T follicular helper cell (primary cell): Measurements from ENCODE around the gene KRT10.
"Not testable (repeated sequence)": the region's sequence is repeated elsewhere in the genome, so short reads cannot be mapped to it uniquely, and the experiment has no call there.

Source experiments
- DNase-seq: peaks from one replicate; pipeline ENCODE4 v3.0.0-alpha.2; 2020; ENCODE audit warnings: low read depth

KRT10 gene

DNA sequence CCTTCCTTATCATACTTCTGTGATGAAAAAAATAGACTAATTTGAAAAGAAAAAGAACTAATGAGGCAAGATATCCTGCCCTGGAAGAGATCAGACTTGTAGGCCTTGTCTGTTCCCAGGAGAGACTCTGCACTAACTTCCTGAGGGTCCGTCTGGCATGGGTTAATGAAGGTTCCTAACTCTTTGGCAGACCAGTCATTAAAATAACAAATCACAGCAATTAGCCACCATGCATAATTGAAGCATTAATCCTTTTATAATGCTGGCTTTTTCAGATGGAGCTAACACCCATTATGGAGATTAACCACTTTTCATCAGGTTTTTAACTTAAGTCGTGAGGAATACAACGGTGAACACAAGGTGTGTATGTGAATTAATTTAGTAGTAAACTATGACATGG is 10.4 kb upstream of the KRT10 start:
- no peak for DNase-seq

DNA sequence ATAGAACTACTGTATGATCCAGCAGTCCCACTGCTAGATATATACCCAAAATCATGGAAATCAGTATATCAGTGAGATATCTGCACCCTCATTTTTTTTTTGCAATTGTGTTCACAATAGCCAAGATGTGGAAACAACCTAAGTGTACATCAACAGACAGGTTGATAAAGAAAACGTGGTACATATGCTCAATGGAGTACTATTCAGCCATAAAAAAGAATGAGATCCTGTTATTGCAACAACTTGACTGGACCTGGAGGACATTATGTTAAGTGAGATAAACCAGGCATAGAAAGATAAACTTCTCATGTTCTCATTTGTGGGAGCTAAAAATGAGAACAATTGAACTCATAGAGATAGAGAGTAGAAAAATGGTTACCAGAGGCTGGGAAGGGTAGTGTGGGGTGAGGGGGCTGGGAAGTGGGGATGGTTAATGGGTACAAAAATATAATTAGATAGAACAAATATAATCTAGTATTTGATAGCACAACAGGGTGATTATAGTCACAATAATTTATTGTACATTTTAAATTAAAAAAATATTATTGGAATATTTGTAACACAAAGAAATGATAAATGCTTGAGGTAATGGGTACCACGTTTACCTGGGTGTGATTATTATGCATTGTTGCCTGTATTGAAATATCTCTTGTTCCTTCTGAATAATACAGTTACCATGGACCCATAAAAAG is 7.8 kb upstream of the KRT10 start:
- DNase-seq, result no peak

- no peak for DNase-seq
Observed at GRCh38 chr17:40828454-40829044, 6.1 kb upstream of the KRT10 start.

- DNase-seq, result no peak
Observed at GRCh38 chr17:40827746-40828453, 5.5 kb upstream of the KRT10 start.

DNA sequence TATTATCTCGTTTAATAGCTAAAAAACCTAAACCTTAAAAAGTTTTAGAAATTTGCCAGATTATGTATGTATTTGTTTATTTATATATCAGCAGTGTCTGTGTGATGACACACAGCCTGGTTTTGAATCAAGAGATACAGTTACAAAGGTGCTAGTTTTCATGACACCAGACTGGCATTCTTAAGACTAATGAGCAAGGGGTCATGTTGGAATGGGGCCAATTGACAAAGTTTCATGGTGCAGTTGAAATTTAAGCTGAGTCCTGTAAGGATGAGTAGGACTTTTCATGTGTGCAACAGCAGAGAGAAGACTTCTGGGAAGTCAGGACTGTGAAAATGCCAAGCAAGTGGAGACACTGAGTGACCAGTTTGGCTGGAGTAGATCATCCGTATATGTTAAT is 3.2 kb upstream of the KRT10 start:
- no peak for DNase-seq

- DNase-seq, result no peak
Observed at GRCh38 chr17:40824015-40824832, 1.8 kb upstream of the KRT10 start.

- no peak for DNase-seq
Observed at GRCh38 chr17:40821536-40821935, 878 bp downstream of the KRT10 start.

GRCh38 chr17:40820228-40820838 is 2.1 kb downstream of the KRT10 start:
- DNase-seq, result no peak

DNA sequence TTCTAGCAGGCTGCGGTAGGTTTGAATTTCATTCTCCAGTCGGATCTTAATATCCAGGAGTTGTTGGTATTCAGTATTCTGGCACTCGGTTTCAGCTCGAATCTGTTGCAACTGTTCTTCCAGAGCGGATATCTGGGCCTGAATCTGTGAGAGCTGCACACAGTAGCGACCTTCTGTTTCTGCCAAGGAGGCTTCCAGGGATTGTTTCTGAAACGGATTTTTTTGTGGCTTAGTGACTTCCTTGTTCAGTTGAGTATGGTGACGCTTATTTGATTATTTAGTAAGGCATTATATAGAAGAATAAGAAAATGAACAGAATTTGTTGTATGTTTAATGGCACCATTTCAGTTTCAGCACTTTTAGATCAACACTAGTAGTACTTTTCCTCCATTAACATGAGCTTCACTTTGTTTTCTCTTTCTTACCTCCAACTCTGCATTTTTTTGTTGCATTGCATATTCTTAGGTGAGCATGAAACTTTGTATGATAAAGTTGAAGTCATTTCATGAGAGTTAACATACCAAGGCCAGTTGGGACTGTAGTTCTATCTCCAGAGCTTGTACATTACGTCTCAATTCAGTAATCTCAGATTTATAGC is 2.8 kb downstream of the KRT10 start:
- DNase-seq, result no peak

GRCh38 chr17:40818733-40819527 is 3.5 kb downstream of the KRT10 start:
- peak; percentile 78 for DNase-seq

DNA sequence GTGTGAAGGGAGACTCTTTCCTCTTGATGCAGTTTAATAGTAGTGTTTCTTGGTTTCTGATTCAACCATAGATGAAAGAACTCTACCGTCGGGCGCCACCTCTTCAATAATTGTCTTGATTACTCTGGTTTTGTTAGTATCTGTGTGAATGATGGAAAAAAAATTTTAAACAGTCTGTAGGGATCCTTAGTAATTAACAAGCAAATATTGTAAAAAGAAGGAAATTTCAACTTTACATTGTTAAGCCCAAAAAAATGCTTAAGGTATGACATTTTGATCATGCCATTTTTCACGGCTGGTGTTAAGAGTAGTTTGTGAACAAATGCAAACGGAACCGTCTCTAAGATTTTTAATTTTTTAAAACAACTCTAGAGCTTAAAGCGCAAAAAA is 4.1 kb downstream of the KRT10 start:
- DNase-seq, result no peak

DNA sequence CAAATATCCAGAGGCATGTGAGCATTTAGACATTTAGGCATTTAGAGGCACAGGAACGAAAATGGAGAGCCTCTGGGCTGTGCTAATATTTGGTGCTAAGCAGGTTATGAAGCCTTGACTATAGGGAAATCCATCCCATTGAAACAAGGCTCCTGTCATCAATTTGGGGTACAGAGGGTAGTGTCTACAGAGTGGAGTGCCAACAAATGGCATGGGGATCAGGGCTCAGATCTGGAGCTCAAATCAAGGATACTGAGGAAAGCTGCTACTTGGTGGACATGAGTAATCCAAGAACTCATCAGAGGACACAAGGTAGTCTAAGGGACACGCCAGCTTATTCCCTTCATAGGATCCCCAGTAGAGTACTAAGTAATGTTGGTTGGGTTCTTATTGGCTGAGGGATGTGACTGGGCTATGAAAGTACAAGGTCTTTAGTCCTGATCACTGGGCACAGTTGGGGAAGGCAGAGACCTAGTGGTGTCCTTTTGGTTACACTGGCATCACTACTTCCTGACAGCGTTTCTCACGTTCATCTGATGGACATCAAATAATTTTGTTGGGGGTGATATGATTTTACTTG is 5.2 kb downstream of the KRT10 start:
- no peak for DNase-seq

- no peak for DNase-seq
Observed at GRCh38 chr17:40816569-40816968, 5.8 kb downstream of the KRT10 start.

DNA sequence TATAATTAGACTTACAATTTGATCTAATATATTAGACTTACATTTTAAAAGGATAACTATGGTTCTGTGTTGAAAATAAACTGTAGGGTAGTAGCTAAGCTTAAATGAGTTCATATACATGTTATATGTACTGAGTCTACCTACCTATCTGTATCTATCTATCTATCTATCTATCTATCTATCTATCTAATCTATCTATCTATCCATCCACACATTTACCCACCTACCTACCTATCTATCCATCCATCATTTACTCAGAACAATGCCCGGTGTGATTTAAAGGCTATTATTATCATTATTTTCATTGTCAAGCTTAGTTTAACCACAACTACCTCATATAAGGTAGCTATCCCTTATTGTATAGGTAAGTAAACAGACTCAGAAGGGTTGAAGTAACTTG is 7.0 kb downstream of the KRT10 start:
- DNase-seq, result no peak

DNA sequence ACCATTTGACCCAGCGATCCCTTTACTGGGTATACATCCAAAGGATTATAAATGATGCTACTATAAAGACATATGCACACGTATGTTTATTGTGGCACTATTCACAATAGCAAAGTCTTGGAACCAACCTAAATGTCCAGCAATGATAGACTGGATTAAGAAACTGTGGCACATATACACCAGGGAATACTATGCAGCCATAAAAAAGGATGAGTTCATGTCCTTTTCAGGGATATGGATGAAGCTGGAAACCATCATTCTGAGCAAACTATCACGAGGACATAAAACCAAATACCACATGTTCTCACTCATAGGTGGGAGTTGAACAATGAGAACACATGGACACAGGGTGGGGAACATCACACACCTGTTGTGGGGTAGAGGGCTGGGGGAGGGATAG is 7.8 kb downstream of the KRT10 start:
- not testable (repeated sequence) for DNase-seq

GRCh38 chr17:40813804-40814203 is 8.6 kb downstream of the KRT10 start:
- DNase-seq, result no peak

DNA sequence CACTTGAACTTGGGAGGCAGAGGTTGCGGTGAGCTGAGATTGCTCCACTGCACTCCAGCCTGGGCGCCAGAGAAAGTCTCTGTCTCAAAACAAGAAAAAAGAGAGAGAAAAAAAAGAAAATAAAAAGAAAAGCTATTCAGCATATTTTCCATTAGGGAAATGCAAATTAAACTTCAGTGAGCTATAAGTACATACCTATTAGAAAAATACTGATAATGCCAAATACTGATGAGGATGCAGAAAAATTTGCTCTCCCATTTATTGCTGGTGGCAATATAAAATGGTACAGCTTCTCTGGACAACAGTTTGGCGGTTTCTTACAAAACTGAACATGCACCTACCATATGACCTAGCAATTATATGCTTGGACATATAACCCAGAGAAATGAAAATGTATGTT is 9.8 kb downstream of the KRT10 start:
- no peak for DNase-seq

DNA sequence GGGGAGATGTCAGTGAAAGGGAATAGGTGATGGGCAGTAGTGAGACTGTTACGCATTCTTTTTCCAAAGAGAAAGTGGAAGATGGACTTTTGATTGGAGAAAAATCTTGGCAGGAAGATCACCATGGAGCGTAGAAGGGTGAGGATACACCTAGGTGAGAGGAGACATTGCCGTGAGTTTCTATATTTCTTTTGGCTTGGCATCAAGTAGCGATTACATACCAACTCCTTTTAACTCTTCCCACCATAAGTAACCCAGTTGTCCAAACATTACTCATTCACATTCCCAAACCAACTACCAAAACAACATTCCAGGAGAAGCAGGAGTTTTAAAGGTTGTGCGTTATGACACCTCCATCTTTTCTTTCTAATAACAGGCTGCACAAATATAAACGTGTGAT is 11.9 kb downstream of the KRT10 start:
- no peak for DNase-seq

- no peak for DNase-seq
Observed at GRCh38 chr17:40809721-40810421, 12.5 kb downstream of the KRT10 start.

DNA sequence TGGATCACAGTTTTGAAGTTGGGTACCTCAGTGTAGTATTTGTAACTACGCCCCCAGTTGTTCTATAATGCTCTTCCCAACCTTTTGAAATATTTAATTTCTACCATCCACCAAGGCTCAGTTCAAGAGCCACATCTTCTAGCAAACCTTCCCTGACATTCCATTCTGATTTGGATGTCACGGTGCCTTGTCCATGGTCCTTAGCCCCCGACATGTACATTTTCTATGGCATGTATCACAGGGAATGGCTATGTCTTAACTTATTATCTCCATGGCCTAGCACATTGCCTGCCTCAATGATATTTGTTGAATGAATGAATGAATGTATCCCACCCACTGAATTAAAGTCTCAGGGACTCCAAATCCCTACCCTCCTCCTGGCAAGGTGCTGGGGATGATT is 16.3 kb downstream of the KRT10 start:
- DNase-seq, result no peak
